GM12878 (cell line): Measurements from ENCODE around the gene VAT1. TPM values are rescaled to one million over a fixed set of nuclear protein-coding genes. Genes with fewer than 3 reads are reported as not detected.

ENCODE experiments used
- ATAC-seq: fragments of 200-7000 bp; cut with Tn5 transposase; 3 replicates; pipeline ENCODE4 v1.9.1; 2020; ENCODE audit warnings: mild to moderate bottlenecking, moderate library complexity
- BruUV-seq: library from RNA; stranded (reverse); fragments of 400-500 nt; replicated peaks from 2 replicates; lab custom pipeline; 2021; lab: Mats Ljungman, UMichigan
- CTCF ChIA-PET: fragments of 300-600 bp; sonication (Branson Sonifier 250); formaldehyde crosslinking; extraction: SDS; loops from one replicate; lab custom pipeline; 2021; ENCODE audit warnings: inconsistent platforms; lab: Yijun Ruan, JAX
- POLR2A ChIA-PET: fragments of 350-600 bp; formaldehyde crosslinking; extraction: SDS; loops from one replicate; lab custom pipeline; 2021; ENCODE audit warnings: inconsistent platforms; lab: Charles Lee
- RAD21 ChIA-PET: fragments of 300-600 bp; sonication (Branson Sonifier 250); formaldehyde crosslinking; loops from one replicate; lab custom pipeline; 2023; ENCODE audit warnings: antibody characterized with exemption; ENCODE audit not compliant: unreplicated experiment; lab: Charles Lee
- SMC1A ChIA-PET: fragments of 300-600 bp; sonication (Branson Sonifier 250); formaldehyde crosslinking; loops from one replicate; lab custom pipeline; 2023; ENCODE audit not compliant: unreplicated experiment, uncharacterized antibody; lab: Charles Lee
- DNase-seq: peaks from one replicate; pipeline ENCODE4 v3.0.0-alpha.2; 2011; ENCODE audit warnings: low read depth, low spot score
- FAIRE-seq: peaks from 3 replicates; lab custom pipeline; 2011; peaks lifted over from hg19 to GRCh38; lab: Jason Lieb, UNC
- H2AFZ ChIP-seq: 2 replicates; pipeline ENCODE4 v1.6.0; 2011; ENCODE audit warnings: low read depth, low read length, control low read depth; ENCODE audit not compliant: control insufficient read depth
- H3K27ac ChIP-seq: 2 replicates; pipeline ENCODE4 v1.5.1; 2011; ENCODE audit warnings: control low read depth; ENCODE audit not compliant: control insufficient read depth, insufficient read depth
- H3K27me3 ChIP-seq, 2 experiments: replicated peaks in 1 of 2; 2 replicates each; pipeline versions ENCODE4 v1.6.0 to v1.6.1; 2011; ENCODE audit warnings: low read length in 1 of 2; ENCODE audit not compliant: control insufficient read depth in 2 of 2, insufficient read depth in 2 of 2
- H3K36me3 ChIP-seq, 2 experiments: 2 replicates each; pipeline ENCODE4 v1.5.1; 2011; ENCODE audit warnings: low read length in 1 of 2; ENCODE audit not compliant: control insufficient read depth in 2 of 2, insufficient read depth in 2 of 2
- H3K4me1 ChIP-seq: 2 replicates; pipeline ENCODE4 v1.6.1; 2011; ENCODE audit warnings: mild to moderate bottlenecking, low read length, moderate library complexity, mixed read lengths; ENCODE audit not compliant: control insufficient read depth, insufficient read depth
- H3K4me2 ChIP-seq: 2 replicates; pipeline ENCODE4 v1.6.0; 2011; ENCODE audit warnings: control low read depth; ENCODE audit not compliant: control insufficient read depth, insufficient read depth
- H3K4me3 ChIP-seq: fragments of 200-600 bp; sonication (generic); 2 replicates; pipeline ENCODE4 v1.5.1; 2016
- H3K79me2 ChIP-seq: 2 replicates; pipeline ENCODE4 v1.6.0; 2011; ENCODE audit warnings: low read length; ENCODE audit not compliant: control insufficient read depth, insufficient read depth
- H3K9ac ChIP-seq: 2 replicates; pipeline ENCODE4 v1.8.0; 2011; ENCODE audit warnings: low read length, control low read depth, mixed read lengths; ENCODE audit not compliant: control insufficient read depth, insufficient read depth
- H3K9me3 ChIP-seq: replicated peaks from 3 replicates; pipeline ENCODE4 v1.5.1; 2011; ENCODE audit warnings: mild to moderate bottlenecking, low read length; ENCODE audit not compliant: control insufficient read depth, insufficient read depth
- H4K20me1 ChIP-seq: 2 replicates; pipeline ENCODE4 v1.6.0; 2011; ENCODE audit not compliant: control insufficient read depth, insufficient read depth
- CBFB ChIP-seq: IDR thresholded peaks from 2 replicates; pipeline ENCODE4 v1.6.1; 2016; ENCODE audit warnings: antibody characterized with exemption, low read depth
- GATAD2B ChIP-seq: fragments of 450-650 bp; conservative IDR thresholded peaks from 2 replicates; pipeline ENCODE4 v1.6.1; 2017; ENCODE audit warnings: low read depth, mild to moderate bottlenecking, moderate library complexity
- PBX3 ChIP-seq: IDR thresholded peaks from 2 replicates; pipeline ENCODE4 v1.6.1; 2011; ENCODE audit warnings: mild to moderate bottlenecking, low read depth, low read length, moderate library complexity; ENCODE audit not compliant: insufficient replicate concordance
- ZBTB33 ChIP-seq: fragments of 450-650 bp; IDR thresholded peaks from 2 replicates; pipeline ENCODE4 v1.6.1; 2017; ENCODE audit warnings: mild to moderate bottlenecking
- ZZZ3 ChIP-seq: IDR thresholded peaks from 2 replicates; pipeline ENCODE4 v1.6.1; 2011; ENCODE audit warnings: low read depth; ENCODE audit not compliant: control insufficient read depth, insufficient read length
- WGBS: methylation state at CpG from one replicate; pipeline ENCODE4 v1.1.6; 2016; ENCODE audit warnings: low lambda C conversion rate; ENCODE audit not compliant: insufficient replicate concordance, insufficient coverage; ENCODE audit errors: missing lambda C conversion rate; 5-methylcytosine and 5-hydroxymethylcytosine counted together
- in situ Hi-C: fragments of 300-500 bp; cut with MboI; formaldehyde crosslinking; loops from 9 replicates; pipeline ENCODE4 v1.14.3; 2018; ENCODE audit warnings: mixed read lengths
- intact Hi-C: fragments of 100-400 bp; cut with micrococcal nuclease; formaldehyde crosslinking; loops from one replicate; pipeline ENCODE4 v1.14.2; 2022; ENCODE audit not compliant: unreplicated experiment
- polyA plus RNA-seq, 11 experiments: library from polyadenylated mRNA; depleted of rRNA in 4 of 11; unstranded in 6 of 11; stranded (reverse) in 5 of 11; fragments of >200 nt; fragmentation: Nextera tagmentation in 4 of 11; fragmentation: Illumina TruSeq in 1 of 11; extraction: Ambion mirVana in 4 of 11; extraction: Trizol in 1 of 11; gene quantifications; 1 replicate in 1 of 11; 2 replicates in 10 of 11; pipeline versions ENCODE4 v1.2.1 to v1.2.3, GENCODE V29; 2011 to 2016; ENCODE audit warnings: inconsistent platforms in 2 of 11, missing spikeins in 2 of 11, low read depth in 1 of 11
- total RNA-seq, 4 experiments: library from RNA; depleted of rRNA in 3 of 4; stranded (reverse); fragments of >200 nt in 3 of 4; fragmentation: Illumina TruSeq in 1 of 4; extraction: Trizol in 1 of 4; gene quantifications; 2 replicates each; pipeline versions ENCODE4 v1.2.1 to v1.2.3, GENCODE V29; 2013 to 2021
- TF ChIP-seq, protein P1 (sequence below): IDR thresholded peaks from 2 replicates; pipeline ENCODE4 v1.6.1; 2011; ENCODE audit warnings: low read depth, low read length, improper control_type of control experiment, borderline replicate concordance

The VAT1 gene
- total and polyA plus RNA-seq, 10 of the 15 experiments (the other 5 are each of a cell fraction or from before 2014, with no cell fraction given) = 5.0 to 19.8 (median 8.2) TPM

DNA sequence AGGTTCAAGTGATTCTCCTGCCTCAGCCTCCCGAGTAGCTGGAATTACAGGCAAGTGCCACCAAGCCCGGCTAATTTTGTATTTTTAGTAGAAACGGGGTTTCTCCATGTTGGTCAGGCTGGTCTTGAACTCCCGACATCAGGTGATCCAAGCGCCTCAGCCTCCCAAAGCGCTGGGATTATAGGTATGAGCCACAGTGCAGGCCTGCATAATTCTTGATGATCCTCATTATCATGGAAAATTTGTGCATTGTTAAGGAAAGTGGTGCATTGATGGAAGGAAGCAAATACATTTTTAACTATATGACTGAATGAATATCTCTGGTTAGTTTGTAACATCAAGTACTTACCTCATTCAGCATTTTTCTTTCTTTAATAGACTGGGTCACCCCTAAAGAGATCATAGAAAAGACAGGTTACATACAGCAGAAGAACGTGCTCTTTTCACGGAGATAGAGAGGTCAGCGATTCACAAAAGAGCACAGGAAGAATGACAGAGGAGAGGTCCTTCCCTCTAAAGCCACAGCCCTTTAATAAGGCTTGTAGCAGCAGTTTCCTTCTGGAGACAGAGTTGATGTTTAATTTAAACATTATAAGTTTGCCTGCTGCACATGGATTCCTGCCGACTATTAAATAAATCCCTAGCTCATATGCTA, 40.9 kb upstream of the VAT1 start:
- H3K9ac ChIP-seq = no peak overlapping the region
- POLR2A ChIA-PET = no interaction called here
- ATAC-seq = no peak

More for the DNA sequence above, 40.9 kb upstream of the VAT1 start:
- TF ChIP-seq ZBTB33 (no peak), PBX3 (no peak), CBFB (no peak), GATAD2B (no peak), ZZZ3 (no peak)
- TF ChIP-seq, protein P1, sequence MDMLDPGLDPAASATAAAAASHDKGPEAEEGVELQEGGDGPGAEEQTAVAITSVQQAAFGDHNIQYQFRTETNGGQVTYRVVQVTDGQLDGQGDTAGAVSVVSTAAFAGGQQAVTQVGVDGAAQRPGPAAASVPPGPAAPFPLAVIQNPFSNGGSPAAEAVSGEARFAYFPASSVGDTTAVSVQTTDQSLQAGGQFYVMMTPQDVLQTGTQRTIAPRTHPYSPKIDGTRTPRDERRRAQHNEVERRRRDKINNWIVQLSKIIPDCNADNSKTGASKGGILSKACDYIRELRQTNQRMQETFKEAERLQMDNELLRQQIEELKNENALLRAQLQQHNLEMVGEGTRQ = no peak
- Histone ChIP-seq H3K4me2 (no peak overlapping the region), H2AFZ (no peak overlapping the region), H3K9me3 (no peaks in the 10 kb centered on the region), H3K79me2 (no peaks in the 10 kb centered on the region), H3K27me3 (no peaks in the 10 kb centered on the region), H3K27ac (no peak overlapping the region), H3K4me3 (no peak overlapping the region), H3K4me1 (no peaks in the 10 kb centered on the region), H3K36me3 (peaks cover 0 to 4% of the 10 kb centered on the region in 2 experiments; a peak in 2 of 4 replicates), H4K20me1 (no peaks in the 10 kb centered on the region)
- CTCF ChIA-PET = no interaction called here
- RAD21 ChIA-PET = no interaction called here
- no peak for DNase-seq
- FAIRE-seq = no peak
- no TSS peak for BruUV-seq
- in situ Hi-C loops (no loop called here), intact Hi-C loops (no loop called here)
- SMC1A ChIA-PET = interaction anchor here (1.0 kb wide), 1 partner anchor 126 kb away, joined by 3 read pairs; no protein-coding TSS in a partner anchor
- WGBS = 93% methylated on average over 10 of the region's 10 CpGs
